Activated T-cell treated with anti-CD3 and anti-CD28 coated beads for 4 hours (primary cell): ENCODE measurements around the gene CMTM2.

Source experiments
- DNase-seq: peaks from one replicate; pipeline ENCODE4 v3.0.0-alpha.2; 2020

CMTM2 gene

GRCh38 chr16:66637806-66638205, 58.5 kb downstream of the CMTM2 start:
- DNase-seq: no peak
